KMS-11 (cell line): Measurements from ENCODE around the gene SETBP1.

ENCODE experiments used
- H2AFZ ChIP-seq: fragments of 200-600 bp; sonication (generic); 2 replicates; pipeline ENCODE4 v1.6.1; 2016; ENCODE audit warnings: antibody characterized with exemption, mixed run types, low read depth
- H3K27ac ChIP-seq: fragments of 200-600 bp; sonication (generic); 2 replicates; pipeline ENCODE4 v1.6.1; 2016; ENCODE audit warnings: mild to moderate bottlenecking, mixed run types
- H3K27me3 ChIP-seq: fragments of 200-600 bp; sonication (generic); 2 replicates; pipeline ENCODE4 v1.6.1; 2017; ENCODE audit warnings: mild to moderate bottlenecking, low read depth, mixed run types, moderate library complexity; ENCODE audit not compliant: insufficient read depth
- H3K36me3 ChIP-seq: fragments of 200-600 bp; sonication (generic); 2 replicates; pipeline ENCODE4 v1.6.1; 2017; ENCODE audit warnings: mild to moderate bottlenecking, mixed run types; ENCODE audit not compliant: insufficient read depth
- H3K4me1 ChIP-seq: fragments of 200-600 bp; sonication (generic); 2 replicates; pipeline ENCODE4 v1.6.1; 2016; ENCODE audit warnings: mild to moderate bottlenecking, low read depth, mixed run types; ENCODE audit not compliant: poor library complexity, severe bottlenecking
- H3K4me2 ChIP-seq: fragments of 200-600 bp; sonication (generic); 2 replicates; pipeline ENCODE4 v1.7.0; 2016; ENCODE audit warnings: mild to moderate bottlenecking, mixed run types
- H3K4me3 ChIP-seq: fragments of 200-600 bp; sonication (generic); IDR thresholded peaks from 2 replicates; pipeline ENCODE4 v1.6.1; 2017; ENCODE audit warnings: low read depth, low read length, mixed read lengths; ENCODE audit not compliant: insufficient read depth
- H3K79me2 ChIP-seq: fragments of 200-600 bp; sonication (generic); 2 replicates; pipeline ENCODE4 v1.6.1; 2016; ENCODE audit warnings: low read depth, mixed run types; ENCODE audit not compliant: insufficient read depth
- H3K9ac ChIP-seq: fragments of 200-600 bp; sonication (generic); 2 replicates; pipeline ENCODE4 v1.6.1; 2016; ENCODE audit warnings: mild to moderate bottlenecking, mixed run types
- H4K20me1 ChIP-seq: fragments of 200-600 bp; sonication (generic); 2 replicates; pipeline ENCODE4 v1.6.1; 2016; ENCODE audit warnings: mild to moderate bottlenecking, mixed run types; ENCODE audit not compliant: insufficient read depth
- TF ChIP-seq, protein P1 (sequence below): fragments of 200-600 bp; sonication (generic); conservative IDR thresholded peaks from 2 replicates; pipeline ENCODE4 v1.6.1; 2017; ENCODE audit warnings: low read depth, mild to moderate bottlenecking, antibody characterized with exemption, low read length, moderate library complexity, mixed read lengths

The SETBP1 gene

DNA sequence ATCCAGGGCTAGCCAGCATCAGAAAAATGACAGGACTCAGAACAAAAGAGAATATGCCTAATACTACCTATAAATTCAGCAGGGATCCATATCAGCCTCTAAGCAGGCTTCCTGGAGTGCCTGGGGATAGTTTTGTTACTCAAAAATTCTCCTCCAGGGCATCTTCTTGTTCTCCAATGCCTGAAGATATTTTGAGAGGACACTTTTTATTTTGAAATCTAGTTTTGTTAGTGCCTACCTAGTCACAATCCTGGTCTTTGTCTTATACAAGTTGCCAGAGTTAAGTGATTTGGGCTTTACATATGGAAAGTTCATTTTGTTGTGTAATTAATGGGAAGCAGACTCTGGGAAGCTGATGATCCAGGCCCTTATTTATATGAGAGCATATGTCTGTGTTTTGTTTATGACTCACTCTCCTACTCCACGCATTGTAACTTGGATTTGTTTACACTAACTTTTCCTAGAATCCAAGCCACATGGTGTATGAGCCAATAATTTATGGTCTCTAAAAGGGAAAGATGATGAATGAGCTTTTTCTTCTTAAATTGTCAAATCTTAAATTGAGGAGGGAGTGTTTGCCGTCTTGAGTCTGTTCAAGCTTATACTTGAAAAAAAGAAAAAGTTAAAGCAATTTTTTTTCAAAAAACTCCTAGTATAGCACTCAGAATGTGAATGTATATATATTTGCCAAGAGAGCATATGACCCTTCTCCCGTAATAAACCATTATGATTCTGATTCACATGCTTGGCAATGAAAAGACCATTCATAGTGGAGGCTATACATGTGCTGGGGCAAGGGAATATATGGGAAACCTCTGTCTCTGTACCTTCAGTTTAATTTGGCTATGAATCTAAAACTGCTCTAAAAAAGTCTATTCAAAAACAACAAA is 370.3 kb downstream of the SETBP1 start:
- Histone ChIP-seq H3K4me1 (no peaks in the 10 kb centered on the region), H3K36me3 (no peaks in the 10 kb centered on the region), H3K4me3 (no peak overlapping the region), H3K79me2 (no peaks in the 10 kb centered on the region), H3K4me2 (no peak overlapping the region), H2AFZ (no peak overlapping the region), H3K9ac (no peak overlapping the region), H3K27ac (no peak overlapping the region), H3K27me3 (no peaks in the 10 kb centered on the region), H4K20me1 (no peaks in the 10 kb centered on the region)
- TF ChIP-seq, protein P1, sequence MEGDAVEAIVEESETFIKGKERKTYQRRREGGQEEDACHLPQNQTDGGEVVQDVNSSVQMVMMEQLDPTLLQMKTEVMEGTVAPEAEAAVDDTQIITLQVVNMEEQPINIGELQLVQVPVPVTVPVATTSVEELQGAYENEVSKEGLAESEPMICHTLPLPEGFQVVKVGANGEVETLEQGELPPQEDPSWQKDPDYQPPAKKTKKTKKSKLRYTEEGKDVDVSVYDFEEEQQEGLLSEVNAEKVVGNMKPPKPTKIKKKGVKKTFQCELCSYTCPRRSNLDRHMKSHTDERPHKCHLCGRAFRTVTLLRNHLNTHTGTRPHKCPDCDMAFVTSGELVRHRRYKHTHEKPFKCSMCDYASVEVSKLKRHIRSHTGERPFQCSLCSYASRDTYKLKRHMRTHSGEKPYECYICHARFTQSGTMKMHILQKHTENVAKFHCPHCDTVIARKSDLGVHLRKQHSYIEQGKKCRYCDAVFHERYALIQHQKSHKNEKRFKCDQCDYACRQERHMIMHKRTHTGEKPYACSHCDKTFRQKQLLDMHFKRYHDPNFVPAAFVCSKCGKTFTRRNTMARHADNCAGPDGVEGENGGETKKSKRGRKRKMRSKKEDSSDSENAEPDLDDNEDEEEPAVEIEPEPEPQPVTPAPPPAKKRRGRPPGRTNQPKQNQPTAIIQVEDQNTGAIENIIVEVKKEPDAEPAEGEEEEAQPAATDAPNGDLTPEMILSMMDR: no peak

DNA sequence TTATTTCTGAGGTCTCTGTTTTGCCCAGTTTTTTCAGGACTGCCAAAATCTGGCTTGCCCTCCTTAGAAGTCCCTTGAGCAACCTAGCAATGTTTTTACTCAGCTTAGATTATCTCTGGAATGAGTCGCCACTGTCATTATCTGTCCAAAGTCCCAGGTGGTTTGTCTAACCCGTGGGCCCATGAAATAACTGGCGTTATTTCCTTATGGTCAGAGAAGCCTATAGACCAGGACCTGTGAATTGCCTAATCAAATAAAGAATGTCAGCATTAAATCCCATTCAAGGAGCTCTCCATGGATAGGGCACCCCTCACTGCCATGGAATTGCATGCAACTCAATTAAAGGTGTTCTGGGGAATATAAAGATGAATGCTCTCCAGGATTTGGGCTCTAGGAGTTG is 373.9 kb downstream of the SETBP1 start:
- Histone ChIP-seq H3K4me2 (no peak overlapping the region), H3K4me1 (no peaks in the 10 kb centered on the region), H3K27me3 (no peaks in the 10 kb centered on the region), H3K27ac (no peak overlapping the region), H3K79me2 (no peaks in the 10 kb centered on the region), H3K36me3 (no peaks in the 10 kb centered on the region), H2AFZ (no peak overlapping the region), H3K9ac (no peak overlapping the region), H4K20me1 (no peaks in the 10 kb centered on the region), H3K4me3 (no peak overlapping the region)
- TF ChIP-seq, protein P1: no peak

DNA sequence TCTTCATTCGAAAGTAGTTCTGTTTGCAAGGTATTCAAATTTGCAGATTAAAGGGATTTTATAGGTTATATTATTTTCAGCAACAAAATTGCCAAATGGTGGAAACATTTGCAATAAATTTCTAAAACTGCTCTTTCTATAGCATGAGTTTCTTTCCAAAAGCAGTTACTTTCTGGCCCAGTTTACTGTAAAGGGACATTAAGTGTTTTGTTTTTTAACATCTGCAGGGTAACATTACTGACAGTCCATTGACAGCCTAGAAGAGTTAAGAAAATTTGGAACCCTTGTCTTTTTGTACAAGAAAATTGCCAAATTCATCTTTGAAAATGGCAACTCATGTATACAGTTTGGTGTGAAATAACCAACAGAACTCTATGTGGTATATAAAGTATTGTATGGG is 375.1 kb downstream of the SETBP1 start:
- H4K20me1 ChIP-seq: no peaks in the 10 kb centered on the region
- H3K79me2 ChIP-seq: no peaks in the 10 kb centered on the region
- TF ChIP-seq, protein P1: no peak
- no peak overlapping the region for H3K9ac ChIP-seq
- H3K27me3 ChIP-seq: no peaks in the 10 kb centered on the region
- H3K27ac ChIP-seq: no peak overlapping the region
- H3K4me3 ChIP-seq: no peak overlapping the region
- no peaks in the 10 kb centered on the region for H3K36me3 ChIP-seq
- H2AFZ ChIP-seq: no peak overlapping the region
- H3K4me2 ChIP-seq: no peak overlapping the region
- H3K4me1 ChIP-seq: no peaks in the 10 kb centered on the region

DNA sequence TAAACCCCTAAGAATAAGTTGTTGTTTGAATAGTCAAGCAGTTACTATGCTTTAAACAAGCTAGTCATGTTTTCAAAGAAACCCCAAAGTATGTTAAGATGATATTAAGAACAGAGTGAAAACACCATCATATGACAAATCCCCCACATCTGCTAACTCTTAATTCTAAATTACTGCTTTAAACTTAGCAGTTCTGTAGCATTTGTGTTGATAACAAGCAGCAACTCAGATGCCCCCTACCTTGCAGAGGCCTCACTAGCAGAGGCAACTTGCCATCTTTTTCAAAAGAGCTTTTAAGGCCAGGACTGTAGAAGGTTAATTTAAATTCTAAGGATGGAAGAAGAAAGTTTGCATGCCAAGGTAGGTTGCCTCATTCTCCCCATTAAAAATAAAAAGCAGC is 376.2 kb downstream of the SETBP1 start:
- no peak overlapping the region for H3K4me2 ChIP-seq
- TF ChIP-seq, protein P1: no peak
- H3K4me3 ChIP-seq: no peak overlapping the region
- H3K79me2 ChIP-seq: no peaks in the 10 kb centered on the region
- no peaks in the 10 kb centered on the region for H3K36me3 ChIP-seq
- no peak overlapping the region for H3K27ac ChIP-seq
- H3K4me1 ChIP-seq: no peaks in the 10 kb centered on the region
- no peak overlapping the region for H2AFZ ChIP-seq
- no peaks in the 10 kb centered on the region for H4K20me1 ChIP-seq
- no peak overlapping the region for H3K9ac ChIP-seq
- no peaks in the 10 kb centered on the region for H3K27me3 ChIP-seq
